ENCODE results near the gene LMO3.

GRCh38 chr12:16610001-16610585, 4.1 kb upstream of the LMO3 start:
- TF ChIP-seq CTCF (IDR thresholded peaks at IDR 0.05) (no peak), POLR2A (IDR thresholded peaks at IDR 0.05) (no peak)
